Mesodermal cell (in vitro differentiated cells): ENCODE measurements around the gene AOC1.

Experiments
- H3K27ac ChIP-seq: 2 replicates; pipeline ENCODE4 v1.7.0; 2013; ENCODE audit warnings: mild to moderate bottlenecking, low read depth, low read length, moderate library complexity; ENCODE audit not compliant: severe bottlenecking
- H3K36me3 ChIP-seq: 2 replicates; pipeline ENCODE4 v1.7.1; 2013; ENCODE audit warnings: mild to moderate bottlenecking, low read length, moderate library complexity; ENCODE audit not compliant: control insufficient read depth, insufficient read depth
- H3K4me1 ChIP-seq: one replicate; pipeline ENCODE4 v1.7.1; 2013; ENCODE audit warnings: mild to moderate bottlenecking, low read length; ENCODE audit not compliant: insufficient read depth, control insufficient read depth, poor library complexity, severe bottlenecking
- H3K4me3 ChIP-seq: 2 replicates; pipeline ENCODE4 v1.7.0; 2013; ENCODE audit warnings: low read length, control low read depth, mild to moderate bottlenecking; ENCODE audit not compliant: insufficient read depth, poor library complexity, severe bottlenecking; ENCODE audit errors: extremely low read depth
- H3K9me3 ChIP-seq: 2 replicates; pipeline ENCODE4 v1.7.1; 2013; ENCODE audit warnings: mild to moderate bottlenecking, low read length, moderate library complexity; ENCODE audit not compliant: control insufficient read depth
- WGBS, 2 experiments: methylation state at CpG; one replicate each; pipeline ENCODE4 v1.1.5; 2013; ENCODE audit warnings: missing lambda C conversion rate in 2 of 2; ENCODE audit not compliant: insufficient coverage in 2 of 2; 5-methylcytosine and 5-hydroxymethylcytosine counted together

Gene AOC1

GRCh38 chr7:150849204-150849775 is 3.0 kb upstream of the AOC1 start:
- WGBS, 2 experiments: 89 to 91% methylated on average over 5 to 8 of the region's 10 CpGs

GRCh38 chr7:150850273-150850672 is 2.0 kb upstream of the AOC1 start:
- no peaks in the 10 kb centered on the region for H3K9me3 ChIP-seq
- no peak overlapping the region for H3K4me3 ChIP-seq
- H3K27ac ChIP-seq: no peak overlapping the region
- no peaks in the 10 kb centered on the region for H3K36me3 ChIP-seq
- H3K4me1 ChIP-seq: no peaks in the 10 kb centered on the region
- WGBS, 2 experiments: 81 to 86% methylated on average over 1 to 2 of the region's 5 CpGs

More at GRCh38 chr7:150849204-150849775, 3.0 kb upstream of the AOC1 start:
- H3K4me1 ChIP-seq: no peaks in the 10 kb centered on the region
- no peak overlapping the region for H3K27ac ChIP-seq
- no peak overlapping the region for H3K4me3 ChIP-seq
- H3K36me3 ChIP-seq: no peaks in the 10 kb centered on the region
- H3K9me3 ChIP-seq: no peaks in the 10 kb centered on the region

GRCh38 chr7:150851492-150852370 is 586 bp upstream of the AOC1 start:
- Histone ChIP-seq H3K9me3 (no peaks in the 10 kb centered on the region), H3K36me3 (no peaks in the 10 kb centered on the region), H3K27ac (no peak overlapping the region), H3K4me1 (no peaks in the 10 kb centered on the region), H3K4me3 (no peak overlapping the region)
- WGBS, 2 experiments: 89 to 90% methylated on average over 17 of the region's 19 CpGs

- Histone ChIP-seq H3K4me1 (no peaks in the 10 kb centered on the region), H3K4me3 (no peak overlapping the region), H3K27ac (no peak overlapping the region), H3K9me3 (no peaks in the 10 kb centered on the region), H3K36me3 (no peaks in the 10 kb centered on the region)
- 84 to 92% methylated on average over 12 to 16 of the region's 19 CpGs for WGBS, 2 experiments
Observed at GRCh38 chr7:150854066-150855000, 2.0 kb downstream of the AOC1 start.

- Histone ChIP-seq H3K27ac (no peak overlapping the region), H3K9me3 (no peaks in the 10 kb centered on the region), H3K36me3 (no peaks in the 10 kb centered on the region), H3K4me1 (no peaks in the 10 kb centered on the region), H3K4me3 (no peak overlapping the region)
- WGBS, 2 experiments: 91 to 92% methylated on average over 4 to 6 of the region's 6 CpGs
Observed at GRCh38 chr7:150855046-150855445, 2.7 kb downstream of the AOC1 start.

GRCh38 chr7:150855476-150856302 is 3.4 kb downstream of the AOC1 start:
- no peaks in the 10 kb centered on the region for H3K4me1 ChIP-seq
- 77 to 85% methylated on average over 6 to 8 of the region's 9 CpGs for WGBS, 2 experiments
- H3K9me3 ChIP-seq: no peaks in the 10 kb centered on the region
- no peak overlapping the region for H3K27ac ChIP-seq
- H3K36me3 ChIP-seq: no peaks in the 10 kb centered on the region
- H3K4me3 ChIP-seq: no peak overlapping the region

- H3K9me3 ChIP-seq: no peaks in the 10 kb centered on the region
- H3K27ac ChIP-seq: no peak overlapping the region
- WGBS, 2 experiments: 90 to 91% methylated on average over 24 to 25 of the region's 26 CpGs
- H3K4me1 ChIP-seq: no peaks in the 10 kb centered on the region
- H3K4me3 ChIP-seq: no peak overlapping the region
- H3K36me3 ChIP-seq: no peaks in the 10 kb centered on the region
Observed at GRCh38 chr7:150856303-150857275, 4.3 kb downstream of the AOC1 start.

- H3K4me3 ChIP-seq: no peak overlapping the region
- H3K9me3 ChIP-seq: no peaks in the 10 kb centered on the region
- 95% methylated on average over 30 to 36 of the region's 43 CpGs for WGBS, 2 experiments
- no peak overlapping the region for H3K27ac ChIP-seq
- H3K4me1 ChIP-seq: no peaks in the 10 kb centered on the region
- no peaks in the 10 kb centered on the region for H3K36me3 ChIP-seq
Observed at GRCh38 chr7:150857276-150858055, 5.1 kb downstream of the AOC1 start.
